Measurements from ENCODE around the gene PCDHA10.
"Not testable (repeated sequence)": the region's sequence is repeated elsewhere in the genome, so short reads cannot be mapped to it uniquely, and the experiment has no call there.

Gene PCDHA10

DNA sequence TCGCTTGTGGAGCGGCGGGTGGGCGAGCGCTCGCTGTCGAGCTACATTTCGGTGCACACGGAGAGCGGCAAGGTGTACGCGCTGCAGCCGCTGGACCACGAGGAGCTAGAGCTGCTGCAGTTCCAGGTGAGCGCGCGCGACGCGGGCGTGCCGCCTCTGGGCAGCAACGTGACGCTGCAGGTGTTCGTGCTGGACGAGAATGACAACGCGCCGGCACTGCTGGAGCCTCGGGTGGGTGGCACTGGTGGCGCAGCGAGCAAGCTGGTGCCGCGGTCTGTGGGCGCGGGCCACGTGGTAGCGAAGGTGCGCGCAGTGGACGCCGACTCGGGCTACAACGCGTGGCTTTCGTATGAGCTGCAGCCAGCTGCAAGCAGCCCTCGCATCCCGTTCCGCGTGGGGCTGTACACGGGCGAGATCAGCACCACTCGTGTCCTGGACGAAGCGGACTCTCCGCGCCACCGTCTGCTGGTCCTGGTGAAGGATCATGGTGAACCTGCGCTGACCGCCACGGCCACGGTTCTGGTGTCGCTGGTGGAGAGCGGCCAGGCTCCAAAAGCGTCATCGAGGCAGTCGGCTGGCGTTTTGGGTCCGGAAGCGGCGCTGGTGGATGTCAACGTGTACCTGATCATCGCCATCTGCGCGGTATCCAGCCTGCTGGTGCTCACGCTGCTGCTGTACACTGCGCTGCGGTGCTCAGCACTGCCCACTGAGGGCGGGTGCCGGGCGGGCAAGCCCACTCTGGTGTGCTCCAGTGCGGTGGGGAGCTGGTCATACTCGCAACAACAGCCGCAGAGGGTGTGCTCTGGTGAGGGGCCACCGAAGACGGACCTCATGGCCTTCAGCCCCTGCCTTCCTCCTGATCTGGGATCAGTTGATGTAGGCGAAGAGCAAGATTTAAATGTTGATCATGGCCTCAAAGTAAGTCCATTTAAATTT lies 12.6 kb upstream of the PCDHA10 start:
- DNase-seq: no peak

- not testable (repeated sequence) for DNase-seq
These were observed 7.3 kb upstream of the PCDHA10 start, which contains the start of gene PCDHA9 for GRCh38 chr5:140848139-140849102. PCDHA9 (plus strand) TSS chr5:140848382; CDS start chr5:140848496, 114 bp downstream.

DNA sequence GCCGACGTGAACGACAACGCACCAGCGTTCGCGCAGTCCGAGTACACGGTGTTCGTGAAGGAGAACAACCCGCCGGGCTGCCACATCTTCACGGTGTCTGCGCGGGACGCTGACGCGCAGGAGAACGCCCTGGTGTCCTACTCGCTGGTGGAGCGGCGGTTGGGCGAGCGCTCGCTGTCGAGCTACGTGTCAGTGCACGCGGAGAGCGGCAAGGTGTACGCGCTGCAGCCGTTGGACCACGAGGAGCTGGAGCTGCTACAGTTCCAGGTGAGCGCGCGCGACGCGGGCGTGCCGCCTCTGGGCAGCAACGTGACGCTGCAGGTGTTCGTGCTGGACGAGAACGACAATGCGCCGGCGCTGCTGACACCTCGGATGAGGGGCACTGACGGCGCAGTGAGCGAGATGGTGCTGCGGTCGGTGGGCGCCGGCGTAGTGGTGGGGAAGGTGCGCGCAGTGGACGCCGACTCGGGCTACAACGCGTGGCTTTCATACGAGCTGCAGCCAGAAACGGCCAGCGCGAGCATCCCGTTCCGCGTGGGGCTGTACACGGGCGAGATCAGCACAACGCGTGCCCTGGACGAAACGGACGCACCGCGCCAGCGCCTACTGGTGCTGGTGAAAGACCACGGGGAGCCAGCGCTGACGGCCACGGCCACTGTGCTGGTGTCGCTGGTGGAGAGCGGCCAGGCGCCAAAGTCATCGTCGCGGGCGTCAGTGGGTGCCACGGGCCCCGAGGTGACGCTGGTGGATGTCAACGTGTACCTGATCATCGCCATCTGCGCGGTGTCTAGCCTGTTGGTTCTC lies 5.7 kb upstream of the PCDHA10 start:
- not testable (repeated sequence) for DNase-seq

DNA sequence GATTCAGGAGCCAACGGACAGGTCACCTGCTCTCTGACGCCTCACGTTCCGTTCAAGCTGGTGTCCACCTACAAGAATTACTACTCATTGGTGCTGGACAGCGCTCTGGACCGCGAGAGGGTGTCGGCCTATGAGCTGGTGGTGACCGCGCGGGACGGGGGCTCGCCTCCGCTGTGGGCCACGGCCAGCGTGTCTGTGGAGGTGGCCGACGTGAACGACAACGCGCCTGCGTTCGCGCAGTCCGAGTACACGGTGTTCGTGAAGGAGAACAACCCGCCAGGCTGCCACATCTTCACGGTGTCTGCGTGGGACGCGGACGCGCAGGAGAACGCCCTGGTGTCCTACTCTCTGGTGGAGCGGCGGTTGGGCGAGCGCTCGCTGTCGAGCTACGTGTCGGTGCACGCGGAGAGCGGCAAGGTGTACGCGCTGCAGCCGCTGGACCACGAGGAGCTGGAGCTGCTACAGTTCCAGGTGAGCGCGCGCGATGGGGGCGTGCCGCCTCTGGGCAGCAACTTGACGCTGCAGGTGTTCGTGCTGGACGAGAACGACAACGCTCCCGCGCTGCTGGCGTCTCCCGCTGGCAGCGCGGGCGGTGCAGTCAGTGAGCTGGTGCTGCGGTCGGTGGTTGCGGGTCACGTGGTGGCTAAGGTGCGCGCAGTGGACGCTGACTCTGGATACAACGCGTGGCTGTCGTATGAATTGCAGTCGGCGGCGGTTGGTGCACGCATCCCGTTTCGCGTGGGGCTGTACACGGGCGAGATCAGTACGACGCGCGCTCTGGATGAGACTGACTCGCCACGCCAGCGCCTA lies 1.7 kb downstream of the PCDHA10 start:
- DNase-seq: no peak

GRCh38 chr5:140857987-140858240 lies 2.2 kb downstream of the PCDHA10 start:
- DNase-seq: no peak

GRCh38 chr5:140862441-140863295 lies 7.0 kb downstream of the PCDHA10 start:
- DNase-seq: no peak

- DNase-seq: no peak
These were observed 13.2 kb downstream of the PCDHA10 start, which contains the start of gene PCDHA11 for GRCh38 chr5:140868721-140869554. PCDHA11 (plus strand) TSS chr5:140868957; CDS start chr5:140869104, 147 bp downstream.

- no peak for DNase-seq
These were observed 13.8 kb downstream of the PCDHA10 start for GRCh38 chr5:140869555-140869886.

DNA sequence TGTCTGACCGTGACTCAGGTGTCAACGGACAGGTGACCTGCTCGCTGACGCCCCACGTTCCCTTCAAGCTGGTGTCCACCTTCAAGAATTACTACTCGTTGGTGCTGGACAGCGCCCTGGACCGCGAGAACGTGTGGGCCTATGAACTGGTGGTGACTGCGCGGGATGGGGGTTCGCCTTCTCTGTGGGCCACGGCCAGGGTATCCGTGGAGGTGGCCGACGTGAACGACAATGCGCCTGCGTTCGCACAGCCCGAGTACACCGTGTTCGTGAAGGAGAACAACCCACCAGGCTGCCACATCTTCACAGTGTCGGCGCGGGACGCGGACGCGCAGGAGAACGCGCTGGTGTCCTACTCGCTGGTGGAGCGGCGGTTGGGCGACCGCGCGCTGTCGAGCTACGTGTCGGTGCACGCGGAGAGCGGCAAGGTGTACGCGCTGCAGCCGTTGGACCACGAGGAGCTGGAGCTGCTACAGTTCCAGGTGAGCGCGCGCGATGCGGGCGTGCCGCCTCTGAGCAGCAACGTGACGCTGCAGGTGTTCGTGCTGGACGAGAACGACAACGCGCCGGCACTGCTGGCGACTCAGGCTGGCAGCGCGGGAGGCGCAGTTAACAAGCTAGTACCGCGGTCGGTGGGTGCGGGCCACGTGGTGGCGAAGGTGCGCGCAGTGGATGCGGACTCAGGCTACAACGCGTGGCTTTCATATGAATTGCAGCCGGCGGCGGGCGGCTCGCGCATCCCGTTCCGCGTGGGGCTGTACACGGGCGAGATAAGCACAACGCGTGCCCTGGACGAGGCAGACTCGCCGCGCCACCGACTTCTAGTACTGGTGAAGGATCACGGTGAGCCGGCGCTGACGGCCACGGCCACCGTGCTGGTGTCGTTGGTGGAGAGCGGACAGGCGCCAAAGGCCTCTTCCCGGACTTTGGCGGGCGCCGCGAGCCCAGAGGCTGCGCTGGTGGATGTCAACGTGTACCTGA lies 14.8 kb downstream of the PCDHA10 start:
- DNase-seq: no peak

DNA sequence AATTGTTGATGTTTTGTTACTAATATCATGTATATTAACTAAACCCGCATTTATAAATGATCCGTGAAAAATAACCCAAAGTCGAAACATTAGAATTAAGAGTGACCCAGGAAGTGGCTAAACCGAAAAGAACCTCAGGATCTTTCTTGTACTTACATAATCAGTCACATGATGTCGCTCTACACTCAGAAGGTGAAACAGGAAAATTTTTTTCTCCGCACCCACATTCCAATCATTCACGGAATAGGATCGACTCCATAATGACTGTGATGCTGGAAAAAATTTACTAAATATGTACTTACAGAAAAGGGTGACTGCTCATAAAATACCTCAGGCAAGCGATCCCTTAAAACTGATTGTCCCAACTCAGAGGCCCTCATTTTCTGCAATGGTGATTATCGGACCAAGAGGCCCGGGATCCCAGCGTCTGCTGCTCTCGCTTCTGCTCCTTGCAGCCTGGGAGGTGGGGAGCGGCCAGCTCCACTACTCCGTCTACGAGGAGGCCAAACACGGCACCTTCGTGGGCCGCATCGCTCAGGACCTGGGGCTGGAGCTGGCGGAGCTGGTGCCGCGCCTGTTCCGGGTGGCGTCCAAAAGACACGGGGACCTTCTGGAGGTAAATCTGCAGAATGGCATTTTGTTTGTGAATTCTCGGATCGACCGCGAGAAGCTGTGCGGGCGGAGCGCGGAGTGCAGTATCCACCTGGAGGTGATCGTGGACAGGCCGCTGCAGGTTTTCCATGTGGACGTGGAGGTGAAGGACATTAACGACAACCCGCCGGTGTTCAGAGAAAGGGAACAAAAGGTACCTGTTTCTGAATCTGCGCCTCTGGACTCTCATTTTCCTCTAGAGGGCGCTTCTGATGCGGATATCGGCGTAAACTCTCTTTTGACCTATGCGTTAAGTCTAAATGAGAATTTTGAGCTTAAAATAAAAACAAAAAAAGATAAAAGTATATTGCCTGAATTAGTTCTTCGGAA lies 19.7 kb downstream of the PCDHA10 start, which contains the start of gene PCDHA12:
Gene PCDHA12 (plus strand): TSS at position 224 of the 981 bp plus-strand sequence. CDS start 165 bp downstream, at position 389.
- DNase-seq: no peak

DNA sequence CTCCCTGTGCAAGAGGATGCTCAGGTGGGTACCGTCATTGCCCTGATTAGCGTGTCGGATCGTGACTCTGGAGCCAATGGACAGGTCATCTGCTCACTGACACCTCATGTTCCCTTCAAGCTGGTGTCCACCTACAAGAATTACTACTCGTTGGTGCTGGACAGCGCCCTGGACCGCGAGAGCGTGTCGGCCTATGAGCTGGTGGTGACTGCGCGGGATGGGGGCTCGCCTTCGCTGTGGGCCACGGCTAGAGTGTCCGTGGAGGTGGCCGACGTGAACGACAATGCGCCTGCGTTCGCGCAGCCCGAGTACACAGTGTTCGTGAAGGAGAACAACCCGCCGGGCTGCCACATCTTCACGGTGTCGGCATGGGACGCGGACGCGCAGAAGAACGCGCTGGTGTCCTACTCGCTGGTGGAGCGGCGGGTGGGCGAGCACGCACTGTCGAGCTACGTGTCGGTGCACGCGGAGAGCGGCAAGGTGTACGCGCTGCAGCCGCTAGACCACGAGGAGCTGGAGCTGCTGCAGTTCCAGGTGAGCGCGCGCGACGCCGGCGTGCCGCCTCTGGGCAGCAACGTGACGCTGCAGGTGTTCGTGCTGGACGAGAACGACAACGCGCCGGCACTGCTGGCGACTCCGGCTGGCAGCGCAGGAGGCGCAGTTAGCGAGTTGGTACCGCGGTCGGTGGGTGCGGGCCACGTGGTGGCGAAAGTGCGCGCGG lies 21.0 kb downstream of the PCDHA10 start:
- not testable (repeated sequence) for DNase-seq

- DNase-seq: no peak
These were observed 21.5 kb downstream of the PCDHA10 start for GRCh38 chr5:140877262-140877581.

DNA sequence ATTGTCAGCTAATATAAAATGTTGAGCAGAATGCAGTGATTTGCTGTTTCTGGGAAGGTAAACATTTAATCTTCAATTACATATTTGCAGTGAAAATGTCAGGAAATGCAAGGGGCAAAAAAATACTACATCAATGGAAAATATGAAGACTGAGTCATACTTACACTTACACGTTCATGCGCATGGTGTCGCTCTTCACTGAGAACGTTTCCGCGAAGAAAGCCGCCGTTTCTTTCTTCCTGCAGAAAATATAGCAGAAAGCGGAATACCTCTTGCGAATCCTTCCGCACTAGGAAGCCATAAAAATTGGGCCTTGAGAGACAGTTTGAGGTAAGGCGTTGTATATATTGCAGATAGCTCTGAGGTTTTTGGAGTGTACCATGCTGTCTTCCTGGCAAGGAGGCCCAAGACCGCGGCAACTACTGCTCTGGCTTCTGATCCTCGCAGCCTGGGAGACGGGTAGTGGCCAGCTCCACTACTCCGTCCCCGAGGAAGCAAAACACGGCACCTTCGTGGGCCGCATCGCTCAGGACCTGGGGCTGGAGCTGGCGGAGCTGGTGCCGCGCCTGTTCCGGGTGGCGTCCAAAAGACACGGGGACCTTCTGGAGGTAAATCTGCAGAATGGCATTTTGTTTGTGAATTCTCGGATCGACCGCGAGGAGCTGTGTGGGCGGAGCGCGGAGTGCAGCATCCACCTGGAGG lies 26.3 kb downstream of the PCDHA10 start, which contains the start of gene PCDHA13:
Gene PCDHA13 (plus strand): TSS at position 236 of the 702 bp plus-strand sequence. CDS start 145 bp downstream, at position 381.
- DNase-seq: no peak

GRCh38 chr5:140882591-140882899 lies 26.8 kb downstream of the PCDHA10 start:
- no peak for DNase-seq

DNA sequence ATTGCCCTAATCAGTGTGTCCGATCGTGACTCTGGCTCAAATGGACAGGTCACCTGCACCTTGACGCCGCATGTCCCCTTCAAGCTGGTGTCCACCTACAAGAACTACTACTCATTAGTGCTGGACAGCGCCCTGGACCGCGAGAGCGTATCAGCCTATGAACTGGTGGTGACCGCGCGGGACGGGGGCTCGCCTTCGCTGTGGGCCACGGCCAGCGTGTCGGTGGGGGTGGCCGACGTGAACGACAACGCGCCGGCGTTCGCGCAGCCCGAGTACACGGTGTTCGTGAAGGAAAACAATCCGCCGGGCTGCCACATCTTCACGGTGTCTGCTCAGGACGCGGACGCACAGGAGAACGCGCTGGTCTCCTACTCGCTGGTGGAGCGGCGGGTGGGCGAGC lies 27.7 kb downstream of the PCDHA10 start:
- no peak for DNase-seq
